ENCODE measurements around the gene NRIP3. TPM values are rescaled to one million over a fixed set of nuclear protein-coding genes. Genes with fewer than 3 reads are reported as not detected.

NRIP3 gene
- 1 to 10 TPM in 1 of 2 donors, under 1 TPM in 1; 0.27 to 6.0 TPM for total RNA-seq

GRCh38 chr11:9003573-9004182 lies at the start of gene NRIP3:
NRIP3 (minus strand) TSS chr11:9004001; CDS start chr11:9003935, 66 bp downstream.
- WGBS = 3% methylated on average over 27 of the region's 83 CpGs
- H3K27me3 ChIP-seq (replicated peaks; ENCODE audit: insufficient read depth) = no peaks in the 10 kb centered on the region
- no peak within 1 kb of the TSS for H3K27ac ChIP-seq
- H3K9me3 ChIP-seq = no peaks in the 10 kb centered on the region
- no peaks in the 10 kb centered on the region for H3K36me3 ChIP-seq
- peak within 1 kb of the TSS; percentile 22 to 34 for H3K4me3 ChIP-seq
- intact Hi-C loops (cut with DNase I) = no loop called here
- DNase-seq (ENCODE audit: low spot score) = peak; percentile 59
- no peak for TF ChIP-seq CTCF (IDR thresholded peaks at IDR 0.05)
- TF ChIP-seq POLR2A (IDR thresholded peaks at IDR 0.05) = peak; percentile 34
- TF ChIP-seq POLR2AphosphoS5 (IDR thresholded peaks at IDR 0.05) = peak; percentile 20
- no peaks in the 10 kb centered on the region for H3K4me1 ChIP-seq (replicated peaks)

- no peaks in the 10 kb centered on the region for H3K9me3 ChIP-seq
- no peak overlapping the region for H3K4me3 ChIP-seq
- 95% methylated on average over 3 of the region's 3 CpGs for WGBS
- H3K4me1 ChIP-seq (replicated peaks) = no peaks in the 10 kb centered on the region
- intact Hi-C loops (cut with DNase I) = no loop called here
- H3K36me3 ChIP-seq = no peaks in the 10 kb centered on the region
- H3K27ac ChIP-seq = no peak overlapping the region
- peaks cover 5% of the 10 kb centered on the region for H3K27me3 ChIP-seq (replicated peaks; ENCODE audit: insufficient read depth)
- TF ChIP-seq POLR2A (IDR thresholded peaks at IDR 0.05) (no peak), POLR2AphosphoS5 (IDR thresholded peaks at IDR 0.05) (no peak), CTCF (IDR thresholded peaks at IDR 0.05) (no peak)
- no peak for DNase-seq (ENCODE audit: low spot score)
Measured at GRCh38 chr11:9052316-9052715, 48.5 kb upstream of the NRIP3 start.

GRCh38 chr11:9049959-9050358 lies 46.2 kb upstream of the NRIP3 start:
- H3K9me3 ChIP-seq = no peaks in the 10 kb centered on the region
- peaks cover 5% of the 10 kb centered on the region for H3K27me3 ChIP-seq (replicated peaks; ENCODE audit: insufficient read depth)
- 95% methylated on average over 2 of the region's 2 CpGs for WGBS
- TF ChIP-seq CTCF (IDR thresholded peaks at IDR 0.05) = no peak
- TF ChIP-seq POLR2AphosphoS5 (IDR thresholded peaks at IDR 0.05) = no peak
- no peak for TF ChIP-seq POLR2A (IDR thresholded peaks at IDR 0.05)
- no peak overlapping the region for H3K4me3 ChIP-seq
- no peak overlapping the region for H3K27ac ChIP-seq
- H3K4me1 ChIP-seq (replicated peaks) = no peaks in the 10 kb centered on the region
- no peaks in the 10 kb centered on the region for H3K36me3 ChIP-seq
- intact Hi-C loops (cut with DNase I) = no loop called here
- DNase-seq (ENCODE audit: low spot score) = no peak

- TF ChIP-seq POLR2AphosphoS5 (IDR thresholded peaks at IDR 0.05) = peak; percentile 7
- no peak for TF ChIP-seq CTCF (IDR thresholded peaks at IDR 0.05)
- no peak for TF ChIP-seq POLR2A (IDR thresholded peaks at IDR 0.05)
- no peak for DNase-seq (ENCODE audit: low spot score)
- intact Hi-C loops (cut with DNase I) = no loop called here
- Histone ChIP-seq H3K27ac (peak overlapping the region in 1 of 2 donors; percentile 4), H3K4me3 (no peak overlapping the region), H3K27me3 (replicated peaks; ENCODE audit: insufficient read depth) (peaks cover 2% of the 10 kb centered on the region), H3K9me3 (no peaks in the 10 kb centered on the region), H3K4me1 (replicated peaks) (no peaks in the 10 kb centered on the region), H3K36me3 (no peaks in the 10 kb centered on the region)
- 11% methylated on average over 9 of the region's 9 CpGs for WGBS
Measured at GRCh38 chr11:9047964-9048523, 44.2 kb upstream of the NRIP3 start.

GRCh38 chr11:9046481-9046880 lies 42.7 kb upstream of the NRIP3 start:
- Histone ChIP-seq H3K36me3 (no peaks in the 10 kb centered on the region), H3K9me3 (no peaks in the 10 kb centered on the region), H3K4me1 (replicated peaks) (no peaks in the 10 kb centered on the region), H3K4me3 (no peak overlapping the region), H3K27ac (no peak overlapping the region), H3K27me3 (replicated peaks; ENCODE audit: insufficient read depth) (peaks cover 5% of the 10 kb centered on the region)
- intact Hi-C loops (cut with DNase I) = no loop called here
- no peak for DNase-seq (ENCODE audit: low spot score)
- TF ChIP-seq POLR2A (IDR thresholded peaks at IDR 0.05) = no peak
- 82% methylated on average over 4 of the region's 4 CpGs for WGBS

All from prostate gland (tissue), 2 donors.